DMS53 treated with DMSO at 0.1 percent for 48 hours (cell line): Measurements from ENCODE around the gene REL.
"Not testable (repeated sequence)": the region's sequence is repeated elsewhere in the genome, so short reads cannot be mapped to it uniquely, and the experiment has no call there.

ENCODE experiments used
- DNase-seq: peaks from one replicate; lab custom pipeline; 2025; ENCODE audit not compliant: unreplicated experiment; lab: John Stamatoyannopoulos, UW

REL gene

DNA sequence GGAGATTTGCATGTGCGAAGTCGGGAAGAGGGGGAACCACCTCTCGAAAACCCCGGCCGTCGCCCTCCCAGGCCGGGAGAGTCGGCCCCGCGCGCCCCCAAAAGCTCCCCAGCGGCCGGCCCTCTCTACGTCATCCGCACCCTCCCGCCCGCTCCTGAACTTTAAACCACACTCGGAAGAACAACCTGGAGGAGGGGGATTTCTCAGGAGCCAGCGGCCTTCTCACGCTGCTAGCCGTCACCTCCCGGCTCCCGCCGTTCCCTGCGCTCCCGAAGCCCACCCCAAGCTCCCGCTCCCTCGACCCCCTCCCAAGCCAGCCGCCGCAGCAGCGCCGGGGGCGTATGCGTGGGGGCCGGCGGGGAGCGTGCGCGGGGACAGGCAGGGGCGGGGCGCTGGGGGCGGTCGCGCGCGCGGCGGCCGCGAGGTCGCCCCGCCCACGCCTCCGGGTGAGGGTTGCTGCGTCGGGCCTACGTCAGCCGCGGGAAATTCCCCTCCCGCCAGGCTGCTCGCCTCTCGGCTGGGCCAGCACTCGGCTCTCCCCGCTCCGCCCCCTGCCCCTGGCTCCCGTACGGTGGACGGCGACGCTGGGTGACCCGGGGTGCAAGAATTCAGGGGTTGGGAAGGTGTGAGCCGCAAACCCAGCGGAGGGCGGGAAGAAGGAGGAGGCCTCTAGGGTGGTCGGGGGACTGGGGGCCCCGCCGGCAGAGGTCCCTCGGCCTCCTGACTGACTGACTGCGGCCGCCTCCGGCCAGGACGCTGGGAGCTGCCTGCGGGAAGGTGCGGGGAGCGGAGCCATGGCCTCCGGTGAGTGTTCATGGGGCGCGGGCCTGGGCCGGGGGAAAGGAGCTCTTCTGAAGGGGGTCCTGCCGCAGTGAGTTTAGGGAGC, at the start of gene REL:
Gene REL, plus strand, starts transcription at position 528 of the 886 bp plus-strand sequence. Its CDS starts 267 bp downstream, at position 795.
- DNase-seq: peak; percentile 78

DNA sequence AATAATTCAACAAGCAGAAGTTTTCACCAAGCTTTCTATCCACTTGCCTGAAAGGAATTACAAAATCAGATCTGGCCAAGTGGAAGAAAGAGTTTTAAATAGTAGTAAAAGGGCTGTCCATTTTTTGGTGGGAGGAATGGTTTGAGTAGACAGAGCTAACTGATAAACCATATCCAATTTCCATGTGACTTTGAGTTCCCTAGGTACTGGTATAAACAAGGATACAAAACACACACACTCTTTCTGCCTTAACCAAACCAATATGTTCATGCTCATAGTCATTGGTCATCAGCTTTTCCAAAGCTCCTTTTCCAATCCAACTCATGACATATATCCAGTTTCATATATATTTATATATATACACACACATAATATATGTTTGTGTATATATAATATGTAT, 49.5 kb upstream of the REL start:
- DNase-seq: no peak

DNA sequence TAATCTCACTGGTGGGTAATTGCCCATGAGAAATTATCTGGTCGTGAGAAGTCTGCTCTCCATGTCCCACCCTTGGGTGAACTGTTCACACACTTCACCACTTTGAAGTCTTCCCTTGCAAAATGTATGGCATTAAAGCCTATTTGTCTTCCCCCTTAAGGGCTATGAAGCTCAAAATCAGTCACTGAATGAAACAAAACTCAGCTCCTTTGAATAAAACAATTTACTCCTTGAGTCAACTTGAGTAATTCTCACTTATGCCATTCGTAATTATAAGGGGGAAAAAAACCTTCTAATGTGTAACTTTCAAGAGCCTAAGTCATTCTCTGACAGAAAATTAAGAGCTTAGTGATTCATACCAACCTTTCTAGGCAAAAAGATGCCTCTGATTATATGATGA, 48.8 kb upstream of the REL start:
- DNase-seq: no peak

DNA sequence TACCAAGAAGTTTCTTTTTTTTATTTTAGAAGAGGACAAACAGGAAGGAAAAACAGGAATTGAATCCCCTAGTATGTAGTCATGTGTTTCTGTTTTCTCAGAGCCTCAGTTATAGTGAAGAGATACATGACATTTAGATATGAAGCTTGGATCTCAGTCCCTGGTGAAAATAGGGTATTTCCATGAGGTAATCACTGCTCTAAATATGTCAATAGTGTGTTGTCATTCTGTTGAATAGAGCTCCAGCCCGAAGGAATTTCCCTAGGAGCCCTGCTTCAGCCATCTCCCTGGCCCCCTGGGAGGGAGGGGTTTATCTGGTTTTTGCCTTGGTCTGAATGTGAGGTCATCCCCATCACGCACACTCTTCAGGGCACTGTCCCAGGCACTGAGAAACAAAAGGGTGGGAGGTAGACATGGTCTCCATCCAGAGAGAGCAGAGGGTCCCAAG, 47.1 kb upstream of the REL start:
- DNase-seq: no peak

DNA sequence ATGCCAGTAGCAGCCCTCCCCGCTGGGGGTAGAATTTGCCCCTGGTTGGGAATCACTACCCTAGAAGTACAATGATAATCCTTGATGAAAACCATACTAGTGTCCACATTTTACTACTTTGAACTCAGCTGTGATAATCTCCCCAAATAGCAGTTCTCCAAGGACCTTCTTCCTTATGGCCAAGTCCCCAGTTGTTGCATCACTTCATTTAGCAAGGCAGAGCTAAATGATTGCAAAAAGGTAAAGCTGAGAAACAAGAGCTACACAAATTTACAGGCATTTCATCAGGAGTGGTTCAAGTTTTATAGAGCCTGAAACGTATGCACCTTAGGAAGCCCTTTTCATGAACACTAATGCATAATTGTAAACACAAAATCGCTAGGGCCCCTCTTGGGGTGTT, 44.9 kb upstream of the REL start:
- no peak for DNase-seq

DNA sequence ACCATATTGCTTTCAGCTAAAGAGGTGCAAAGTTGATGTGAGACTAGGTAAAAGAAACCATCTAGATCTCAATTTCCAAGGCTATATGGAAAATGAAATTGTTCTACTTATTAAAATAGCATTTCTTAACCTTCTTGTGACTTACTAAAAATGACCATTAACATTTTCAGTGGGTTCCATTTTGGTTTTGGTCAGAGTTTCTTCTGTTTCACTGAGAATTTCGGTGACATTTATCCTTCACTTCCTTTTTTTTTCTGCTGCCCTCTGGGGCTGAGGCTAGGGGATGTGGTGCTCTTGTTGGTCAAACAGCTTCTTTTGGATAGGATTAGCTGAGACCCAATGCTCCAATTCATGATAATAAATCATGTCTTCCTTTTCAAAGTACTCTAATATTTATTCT, 44.3 kb upstream of the REL start:
- DNase-seq: no peak

DNA sequence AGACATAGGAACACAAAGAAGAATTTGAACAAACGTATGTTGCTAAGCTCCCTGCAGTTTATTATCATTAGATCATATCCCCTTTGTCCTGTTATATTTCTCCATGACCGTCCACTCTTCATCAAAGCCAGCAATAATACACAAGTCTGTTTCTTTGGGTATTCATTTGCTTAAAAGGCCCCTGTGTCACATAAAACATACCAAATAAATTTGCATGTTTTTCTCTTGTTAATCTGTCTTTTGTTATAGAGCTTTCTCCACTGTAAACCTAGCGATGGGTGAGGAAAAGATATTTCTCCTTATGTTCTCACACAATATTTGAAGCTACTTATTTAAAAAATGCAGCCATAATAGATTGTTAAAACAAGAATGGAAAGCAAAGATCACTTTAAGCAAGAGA, 42.9 kb upstream of the REL start:
- no peak for DNase-seq

DNA sequence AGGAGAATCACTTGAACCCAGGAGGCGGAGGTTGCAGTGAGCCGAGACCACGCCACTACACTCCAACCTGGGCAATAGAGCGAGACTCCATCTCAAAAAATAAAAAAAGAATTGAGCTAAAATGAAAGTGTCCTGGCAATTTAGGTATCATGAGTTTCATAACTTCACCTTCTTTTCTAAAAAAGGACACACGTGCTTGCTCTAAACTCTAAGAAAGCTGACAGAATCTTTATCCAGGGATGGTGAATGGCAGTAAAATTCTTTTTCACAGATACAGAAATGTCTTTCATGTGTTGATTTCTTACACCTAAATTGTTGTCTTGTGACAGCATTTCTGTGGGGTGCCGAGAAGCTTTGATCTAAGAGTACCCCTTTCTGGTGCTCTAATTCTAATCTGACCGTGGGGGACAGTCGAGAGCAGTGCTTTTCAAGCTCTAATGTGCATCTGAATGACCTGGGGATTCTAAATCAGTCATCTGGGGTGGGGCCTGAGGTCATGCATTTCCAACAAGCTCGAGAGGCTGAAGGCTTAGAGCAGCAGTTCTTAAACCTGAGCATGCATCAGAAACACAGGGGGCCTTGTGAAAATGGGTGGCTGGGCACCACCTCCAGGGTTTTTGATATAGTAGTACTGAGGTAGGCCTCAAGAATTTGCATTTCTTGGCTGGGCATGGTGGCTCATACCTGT, 42.1 kb upstream of the REL start:
- no peak for DNase-seq

DNA sequence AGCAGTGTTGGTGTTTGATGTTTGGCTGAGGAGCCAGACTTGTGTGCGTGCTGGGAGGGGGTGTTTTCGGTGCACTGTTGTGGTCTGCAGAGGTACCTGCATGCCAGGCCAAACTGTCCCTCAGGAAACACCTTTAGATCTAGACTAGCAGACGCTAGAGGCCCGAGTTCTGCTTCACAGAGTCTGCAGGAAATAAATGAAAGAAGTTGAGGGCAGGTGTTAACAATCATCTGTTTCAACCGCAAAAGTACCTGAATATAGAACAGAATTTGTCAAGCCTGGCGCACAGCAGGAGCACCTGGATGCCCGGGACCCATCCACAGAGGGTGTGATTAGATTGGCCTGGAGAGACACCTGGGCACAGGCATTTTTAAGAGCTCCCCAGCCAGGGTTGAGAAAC, 40.5 kb upstream of the REL start:
- DNase-seq: no peak

DNA sequence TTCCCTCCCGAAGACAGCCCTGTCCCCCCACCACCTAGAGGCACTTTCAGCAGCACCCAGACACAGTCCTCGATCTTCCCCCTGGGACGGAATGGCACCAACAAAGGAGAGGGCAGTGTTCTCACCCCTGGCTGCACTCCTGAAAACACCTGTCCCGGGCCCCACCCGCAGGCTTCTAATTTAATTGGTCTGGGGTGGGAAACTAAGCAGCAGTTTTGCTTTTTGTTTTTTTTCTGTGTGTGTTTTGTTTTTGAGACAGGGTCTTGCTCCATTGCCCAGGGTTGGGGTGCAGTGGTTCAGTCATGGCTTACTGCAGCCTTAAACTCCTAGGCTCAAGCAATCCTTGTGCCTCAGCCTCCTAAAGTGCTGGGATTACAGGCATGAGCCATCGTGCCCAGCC, 38.4 kb upstream of the REL start:
- no peak for DNase-seq

DNA sequence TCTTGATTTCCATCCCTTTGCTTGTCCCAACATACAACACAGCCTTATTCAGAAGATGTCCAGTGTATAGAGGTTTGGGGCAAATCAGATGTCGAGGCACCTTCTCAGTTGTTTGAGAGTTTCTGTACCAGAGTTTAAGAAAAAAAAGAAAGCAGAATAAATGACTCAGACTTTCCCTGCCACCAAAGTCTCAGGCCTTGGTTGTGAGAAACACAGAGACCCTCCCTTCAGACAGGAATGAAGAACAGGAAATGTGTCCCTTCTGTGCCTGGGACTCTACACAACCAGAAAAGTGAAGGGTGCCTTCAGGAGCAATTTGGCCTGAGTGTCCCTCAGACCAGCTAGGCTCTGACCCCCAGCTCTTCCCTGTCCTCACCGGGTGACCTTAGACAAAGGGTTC, 37.3 kb upstream of the REL start:
- DNase-seq: no peak

DNA sequence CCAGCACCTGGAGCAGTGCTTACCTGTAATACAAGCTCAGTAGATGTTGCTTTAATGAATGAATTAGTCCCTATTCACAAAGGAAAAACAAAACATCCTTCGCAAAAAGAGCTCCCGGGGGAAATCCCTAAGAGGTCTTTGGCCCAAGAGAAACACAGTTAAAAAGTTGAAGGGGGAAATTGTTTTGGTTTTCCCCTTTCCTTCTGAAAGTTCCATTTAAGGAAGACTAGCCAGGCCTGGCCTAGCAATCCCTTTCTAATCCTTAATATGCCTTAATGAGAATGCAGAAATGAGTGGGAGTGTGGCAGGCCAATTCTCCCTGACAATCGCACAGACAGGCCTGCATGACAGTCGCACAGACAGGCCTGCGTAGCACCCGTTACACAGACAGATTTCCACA, 33.5 kb upstream of the REL start:
- no peak for DNase-seq

DNA sequence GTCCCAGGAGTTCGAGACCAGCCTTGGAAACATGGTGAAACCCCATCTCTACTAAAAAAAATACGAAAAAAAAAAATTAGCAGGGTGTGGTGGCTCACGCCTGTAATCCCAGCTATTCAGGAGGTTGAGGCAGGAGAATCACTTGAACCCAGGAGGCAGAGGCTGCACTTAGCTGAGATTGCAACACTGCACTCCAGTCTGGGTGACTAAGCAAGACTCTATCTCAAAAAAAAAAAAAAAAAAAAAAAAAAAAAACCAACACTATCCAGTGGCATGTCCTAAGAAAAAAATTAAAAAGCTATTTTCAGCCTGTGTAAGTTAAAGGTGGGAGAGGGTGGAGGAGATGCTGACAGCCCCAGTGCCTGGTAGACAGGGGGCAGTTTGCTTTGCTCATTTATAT, 32.2 kb upstream of the REL start:
- DNase-seq: no peak

DNA sequence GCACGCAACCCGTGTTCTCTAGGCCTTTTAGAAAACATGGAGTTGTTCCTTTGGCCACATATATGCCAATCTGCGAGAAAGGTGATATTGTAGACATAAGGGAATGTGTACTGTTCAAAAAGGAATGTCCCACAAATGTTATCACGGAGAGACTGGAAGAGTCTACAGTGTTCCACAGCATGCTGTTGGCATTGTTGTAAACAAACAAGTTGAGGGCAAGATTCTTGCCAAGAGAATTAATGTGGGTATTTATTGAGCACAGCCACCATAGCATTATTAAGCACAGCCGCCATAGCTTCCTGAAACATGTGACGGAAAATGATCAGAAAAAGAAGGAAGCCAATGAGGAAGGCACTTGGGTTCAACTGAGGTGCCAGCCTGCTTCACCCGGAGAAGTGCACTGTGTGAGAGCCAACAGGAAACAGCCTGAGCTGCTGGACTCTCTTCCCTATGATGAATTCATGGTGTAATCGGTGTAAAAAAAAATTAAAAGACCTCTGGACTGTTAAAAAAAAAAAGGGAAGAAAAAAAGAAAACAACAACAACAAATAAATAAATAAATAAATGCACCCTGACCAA, 29.0 kb upstream of the REL start:
- no peak for DNase-seq

DNA sequence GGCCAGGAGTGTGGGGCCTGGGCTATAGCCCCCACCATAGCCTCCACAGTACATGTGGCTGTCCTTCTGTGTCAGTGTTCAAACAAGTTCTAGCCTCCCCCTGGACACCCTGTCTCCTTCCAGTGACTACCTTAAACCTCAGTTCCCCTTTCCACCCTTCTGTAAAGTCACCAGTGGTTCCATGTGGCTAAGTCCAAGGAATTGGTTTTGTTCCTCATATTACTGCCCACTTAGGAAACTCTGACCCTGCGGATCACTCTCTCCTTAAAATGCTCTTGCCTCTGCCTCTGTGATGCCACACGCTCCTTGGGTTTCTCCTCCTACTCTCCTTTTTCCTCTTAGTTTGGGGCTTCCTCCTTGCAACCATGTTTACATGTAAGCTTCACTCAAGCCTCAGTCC, 27.8 kb upstream of the REL start:
- no peak for DNase-seq

DNA sequence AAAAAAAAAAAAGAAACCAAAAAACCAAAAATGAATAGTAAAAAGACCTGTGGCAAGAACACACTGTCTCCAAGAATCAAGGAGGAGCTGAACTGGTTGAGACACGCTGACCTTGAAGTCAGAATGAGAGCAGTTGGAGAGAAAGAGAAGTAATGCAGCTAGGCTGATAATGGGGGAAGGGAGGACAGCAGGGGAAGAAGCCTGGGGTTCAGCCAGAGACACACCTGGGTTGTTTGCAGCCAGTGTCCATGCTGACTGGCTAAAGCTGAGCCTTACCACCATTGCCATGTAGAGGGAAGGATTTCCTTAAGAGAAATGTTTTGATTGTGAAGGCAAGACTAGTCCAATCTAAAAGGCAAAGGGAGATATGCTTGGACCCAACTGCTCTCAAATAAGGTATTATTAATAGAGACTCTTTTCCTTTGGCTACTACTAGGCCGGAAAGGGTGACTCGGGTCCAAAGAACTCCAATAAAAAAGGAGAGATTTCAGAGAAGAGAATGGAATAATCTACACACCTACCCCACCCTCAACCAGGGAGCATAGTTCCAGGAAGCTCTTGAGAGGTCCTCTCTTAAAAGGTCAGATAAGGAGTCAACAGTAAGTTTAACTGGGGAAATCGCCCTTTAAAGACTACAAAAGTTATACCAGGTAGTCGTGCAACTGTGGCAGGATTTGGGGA, 25.2 kb upstream of the REL start:
- no peak for DNase-seq

DNA sequence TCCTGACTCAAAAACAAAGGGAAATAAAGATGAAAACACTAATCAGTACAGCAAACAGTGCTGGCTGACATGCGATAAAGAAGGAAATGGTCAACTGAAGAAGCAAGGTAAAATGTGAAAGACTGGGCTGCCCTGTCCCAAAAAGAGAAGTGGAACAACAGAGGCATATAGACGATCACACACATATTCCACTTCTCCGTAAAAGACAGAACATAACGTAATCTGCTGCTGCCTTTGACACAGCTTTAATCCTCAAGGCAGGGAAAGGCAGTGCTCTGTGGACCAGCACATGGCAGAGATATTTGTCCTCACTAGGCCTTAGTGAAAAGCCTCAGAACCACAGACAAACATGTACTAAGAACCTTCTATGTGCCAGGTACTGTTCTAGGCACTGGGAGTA, 24.3 kb upstream of the REL start:
- no peak for DNase-seq

DNA sequence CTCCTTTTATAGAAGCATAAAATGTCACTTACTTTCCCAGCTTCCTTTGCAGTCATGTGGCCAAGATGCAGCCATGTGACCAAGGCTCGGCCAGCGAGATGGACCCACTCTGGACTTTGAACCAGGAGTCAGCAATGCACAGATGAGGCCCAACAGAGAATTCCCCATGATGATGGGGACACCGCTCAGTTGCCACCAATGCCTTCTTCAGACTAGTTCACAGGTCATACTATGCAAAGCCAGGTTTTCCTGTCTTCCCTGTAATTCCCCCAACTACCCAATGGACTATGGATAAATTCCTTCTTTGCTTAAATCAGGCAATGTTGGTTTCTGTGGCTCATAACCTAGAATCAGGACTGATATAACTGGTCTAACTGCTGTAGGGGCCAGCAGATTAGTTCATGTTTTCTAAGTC, 22.5 kb upstream of the REL start:
- DNase-seq: no peak

DNA sequence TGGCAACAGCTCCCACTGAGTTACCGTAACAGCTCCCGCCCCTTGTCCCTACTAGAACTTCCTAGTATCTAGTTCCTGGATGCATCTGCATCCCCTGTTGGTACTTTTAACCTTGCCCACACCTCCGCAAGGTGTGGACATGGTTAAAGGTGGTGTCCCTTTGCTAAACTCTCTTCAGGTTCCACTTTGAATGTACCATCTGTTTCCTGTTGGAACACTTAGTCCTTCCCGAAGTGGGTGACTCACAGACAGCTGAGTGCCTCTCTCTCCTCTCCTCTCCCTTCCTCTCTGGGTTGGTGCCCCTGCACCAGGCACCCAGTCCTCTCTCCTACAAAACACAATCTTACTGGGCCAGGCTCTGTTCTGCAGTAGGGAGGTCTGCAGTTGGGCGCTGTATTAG, 19.6 kb upstream of the REL start:
- DNase-seq: peak; percentile 98

DNA sequence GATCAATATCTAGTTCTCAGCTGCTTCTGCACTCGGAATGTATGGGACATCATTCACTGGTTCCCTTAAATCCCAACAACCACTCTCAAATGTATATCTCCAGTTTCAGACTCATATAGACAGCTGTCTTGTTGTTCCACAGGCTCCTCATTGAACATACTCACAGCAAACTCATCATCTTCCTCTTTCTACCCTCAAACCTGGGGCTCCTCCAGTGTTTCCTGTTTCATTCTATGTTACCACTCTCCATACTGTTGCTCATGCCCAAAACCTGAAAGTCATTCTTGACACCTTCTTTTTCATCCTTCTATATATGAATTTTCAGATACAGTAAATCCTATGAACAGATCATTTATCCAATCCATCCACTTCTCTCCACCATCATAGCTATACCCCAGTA, 18.7 kb upstream of the REL start:
- DNase-seq: no peak

DNA sequence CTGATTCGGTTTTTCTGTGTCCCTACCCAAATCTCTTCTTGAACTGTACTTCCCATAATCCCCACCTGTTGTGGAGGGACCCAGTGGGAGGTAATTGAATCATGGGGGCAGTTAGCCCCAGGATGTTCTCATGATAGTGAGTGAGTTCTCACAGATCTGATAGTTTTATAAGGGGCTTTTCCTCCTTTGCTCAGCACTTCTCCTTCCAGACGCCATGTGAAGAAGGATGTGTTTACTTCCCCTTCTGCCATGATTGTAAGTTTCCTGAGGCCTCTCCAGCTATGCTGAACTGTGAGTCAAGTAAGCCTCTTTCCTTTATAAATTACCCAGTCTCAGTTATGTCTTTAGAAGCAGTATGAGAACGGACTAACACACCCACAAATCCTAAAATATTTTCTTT, 16.0 kb upstream of the REL start:
- DNase-seq: not testable (repeated sequence)

DNA sequence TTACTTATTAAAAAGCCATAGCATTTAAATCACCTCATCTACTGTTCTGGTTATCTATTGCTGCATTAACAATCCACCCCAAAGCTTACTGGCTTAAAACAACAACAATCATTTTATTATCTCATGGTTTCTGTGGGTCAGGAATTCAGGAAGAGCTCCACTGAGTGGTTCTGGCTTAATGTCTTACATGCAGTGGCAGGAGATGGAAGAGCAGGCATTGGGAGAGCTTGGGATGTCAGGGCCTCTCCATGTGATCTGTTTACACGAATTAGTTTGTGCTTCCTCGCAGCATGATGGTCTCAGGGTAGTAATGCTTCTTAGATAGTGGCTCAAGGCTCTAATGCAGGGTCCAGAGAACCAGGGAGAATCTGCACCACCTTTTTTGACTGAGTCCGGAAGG, 14.4 kb upstream of the REL start:
- DNase-seq: no peak
